Mucosa of descending colon (tissue), 3 donors: ENCODE results near the gene TIMM13. TPM values are rescaled to one million over a fixed set of nuclear protein-coding genes. Genes with fewer than 3 reads are reported as not detected.
"Not testable (repeated sequence)": the region's sequence is repeated elsewhere in the genome, so short reads cannot be mapped to it uniquely, and the experiment has no call there.

Experiments
- ATAC-seq: fragments of 200-7000 bp; cut with Tn5 transposase; one replicate; pipeline ENCODE4 v1.9.1; 2020; ENCODE audit warnings: mild to moderate bottlenecking, moderate library complexity
- DNase-seq, 3 donors: peaks; one replicate each; pipeline ENCODE4 v3.0.0-alpha.2; 2020
- H3K36me3 ChIP-seq: fragments of 200-600 bp; one replicate; pipeline ENCODE4 v1.8.0; 2021; ENCODE audit warnings: low read depth, mild to moderate bottlenecking
- H3K4me1 ChIP-seq: fragments of 200-600 bp; one replicate; pipeline ENCODE4 v1.8.0; 2021; ENCODE audit warnings: low read depth, mild to moderate bottlenecking
- H3K4me3 ChIP-seq: fragments of 200-600 bp; one replicate; pipeline ENCODE4 v1.8.0; 2021; ENCODE audit warnings: mild to moderate bottlenecking
- H3K9me3 ChIP-seq: fragments of 200-600 bp; one replicate; pipeline ENCODE4 v1.8.0; 2021; ENCODE audit warnings: mild to moderate bottlenecking
- intact Hi-C, 2 donors: fragments of 100-400 bp; cut with DNase I in 1 of 2; cut with micrococcal nuclease in 1 of 2; formaldehyde crosslinking; loops; one replicate each; pipeline versions ENCODE4 v1.11.0 to v1.11.1; 2022; cut with DNase I, micrococcal nuclease
- total RNA-seq, 3 donors: library from RNA; stranded (reverse); fragmentation: NEBNext Ultra II Directional in 2 of 3; extraction: Animal tissue kit (Norgen Biotek cat#: 25700) in 2 of 3; gene quantifications; one replicate each; pipeline versions ENCODE4 v1.2.1 to v1.2.4, GENCODE V29; 2021 to 2023
- TF ChIP-seq, protein P1 (sequence below): fragments of 200-600 bp; IDR thresholded peaks from one replicate; pipeline ENCODE4 v1.8.0; 2022; ENCODE audit warnings: antibody characterized with exemption, mild to moderate bottlenecking
- donor health status: DM: no; HTN: no; CAD: no; lungs with moderate emphysema.
- donor health status: DM: no; HTN: no; CAD: no.
- donor health status: DM: no; HTN: yes; CAD: no.

Gene TIMM13
- total RNA-seq, 3 donors from 2014 or later: 75.4 to 130 (median 104) TPM

DNA sequence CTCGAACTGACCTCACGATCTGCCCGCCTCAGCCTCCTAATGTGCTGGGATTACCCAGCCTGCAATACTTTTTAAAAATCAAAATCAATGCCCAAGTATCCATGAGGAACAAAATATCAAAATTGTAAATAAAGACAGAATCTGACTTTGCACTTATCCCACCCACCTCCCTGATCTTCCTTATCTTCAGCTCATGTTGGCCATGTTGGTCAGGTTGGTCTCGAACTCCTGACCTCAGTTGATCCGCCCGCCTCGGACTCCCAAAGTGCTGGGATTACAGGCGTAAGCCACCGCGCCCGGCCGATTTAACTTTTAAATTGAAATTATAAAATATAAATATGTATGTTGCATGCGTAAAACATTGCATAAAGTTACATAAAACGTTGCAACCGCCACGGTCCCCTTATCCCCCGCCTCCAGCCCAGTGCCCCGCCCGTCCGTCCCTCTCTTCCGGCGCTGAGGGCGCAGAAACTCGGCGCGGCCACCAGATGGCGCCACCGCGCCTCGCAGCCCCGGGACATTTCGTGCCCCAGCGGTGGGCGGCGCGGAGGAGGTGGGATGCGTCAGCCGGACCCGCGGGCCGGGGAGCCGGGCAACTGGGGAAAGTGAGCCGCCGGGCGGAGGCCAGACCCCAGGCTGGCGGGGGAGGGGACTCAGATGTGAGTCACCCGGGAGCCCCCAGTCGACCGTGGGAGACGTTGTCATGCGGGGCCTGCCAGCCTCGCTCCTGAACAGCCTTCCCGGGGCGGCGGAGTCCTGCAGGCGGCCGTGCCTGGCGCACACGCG, 47.0 kb upstream of the TIMM13 start:
- ATAC-seq (peak; percentile 71), DNase-seq (peak; percentile 84 to 88 (median 88))
- H3K4me1 ChIP-seq: peaks cover 36% of the 10 kb centered on the region
- intact Hi-C loops: loop anchor here (2.0 to 5.0 kb wide), 3 partner anchors 68 to 138 kb away; no protein-coding TSS in a partner anchor
- no peak overlapping the region for H3K4me3 ChIP-seq
- no peaks in the 10 kb centered on the region for H3K36me3 ChIP-seq
- TF ChIP-seq, protein P1, sequence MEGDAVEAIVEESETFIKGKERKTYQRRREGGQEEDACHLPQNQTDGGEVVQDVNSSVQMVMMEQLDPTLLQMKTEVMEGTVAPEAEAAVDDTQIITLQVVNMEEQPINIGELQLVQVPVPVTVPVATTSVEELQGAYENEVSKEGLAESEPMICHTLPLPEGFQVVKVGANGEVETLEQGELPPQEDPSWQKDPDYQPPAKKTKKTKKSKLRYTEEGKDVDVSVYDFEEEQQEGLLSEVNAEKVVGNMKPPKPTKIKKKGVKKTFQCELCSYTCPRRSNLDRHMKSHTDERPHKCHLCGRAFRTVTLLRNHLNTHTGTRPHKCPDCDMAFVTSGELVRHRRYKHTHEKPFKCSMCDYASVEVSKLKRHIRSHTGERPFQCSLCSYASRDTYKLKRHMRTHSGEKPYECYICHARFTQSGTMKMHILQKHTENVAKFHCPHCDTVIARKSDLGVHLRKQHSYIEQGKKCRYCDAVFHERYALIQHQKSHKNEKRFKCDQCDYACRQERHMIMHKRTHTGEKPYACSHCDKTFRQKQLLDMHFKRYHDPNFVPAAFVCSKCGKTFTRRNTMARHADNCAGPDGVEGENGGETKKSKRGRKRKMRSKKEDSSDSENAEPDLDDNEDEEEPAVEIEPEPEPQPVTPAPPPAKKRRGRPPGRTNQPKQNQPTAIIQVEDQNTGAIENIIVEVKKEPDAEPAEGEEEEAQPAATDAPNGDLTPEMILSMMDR: peak; percentile 95
- H3K9me3 ChIP-seq: no peaks in the 10 kb centered on the region

DNA sequence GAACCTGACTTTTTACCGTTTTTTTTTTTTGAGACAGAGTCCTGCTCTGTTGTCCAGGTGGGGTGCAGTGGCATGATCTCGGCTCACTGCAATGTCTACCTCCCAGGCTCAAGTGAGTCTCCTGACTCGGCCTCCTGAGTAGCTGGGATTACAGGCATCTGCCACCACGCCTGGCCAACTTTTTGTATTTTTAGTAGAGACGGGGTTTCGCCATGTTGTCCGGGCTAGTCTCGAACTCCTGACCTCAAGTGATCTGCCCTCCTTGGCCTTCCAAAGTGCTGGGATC, 42.5 kb upstream of the TIMM13 start:
- ATAC-seq, H3K9me3 ChIP-seq, H3K4me1 ChIP-seq, intact Hi-C loops, H3K36me3 ChIP-seq, DNase-seq, H3K4me3 ChIP-seq: not testable (repeated sequence)

DNA sequence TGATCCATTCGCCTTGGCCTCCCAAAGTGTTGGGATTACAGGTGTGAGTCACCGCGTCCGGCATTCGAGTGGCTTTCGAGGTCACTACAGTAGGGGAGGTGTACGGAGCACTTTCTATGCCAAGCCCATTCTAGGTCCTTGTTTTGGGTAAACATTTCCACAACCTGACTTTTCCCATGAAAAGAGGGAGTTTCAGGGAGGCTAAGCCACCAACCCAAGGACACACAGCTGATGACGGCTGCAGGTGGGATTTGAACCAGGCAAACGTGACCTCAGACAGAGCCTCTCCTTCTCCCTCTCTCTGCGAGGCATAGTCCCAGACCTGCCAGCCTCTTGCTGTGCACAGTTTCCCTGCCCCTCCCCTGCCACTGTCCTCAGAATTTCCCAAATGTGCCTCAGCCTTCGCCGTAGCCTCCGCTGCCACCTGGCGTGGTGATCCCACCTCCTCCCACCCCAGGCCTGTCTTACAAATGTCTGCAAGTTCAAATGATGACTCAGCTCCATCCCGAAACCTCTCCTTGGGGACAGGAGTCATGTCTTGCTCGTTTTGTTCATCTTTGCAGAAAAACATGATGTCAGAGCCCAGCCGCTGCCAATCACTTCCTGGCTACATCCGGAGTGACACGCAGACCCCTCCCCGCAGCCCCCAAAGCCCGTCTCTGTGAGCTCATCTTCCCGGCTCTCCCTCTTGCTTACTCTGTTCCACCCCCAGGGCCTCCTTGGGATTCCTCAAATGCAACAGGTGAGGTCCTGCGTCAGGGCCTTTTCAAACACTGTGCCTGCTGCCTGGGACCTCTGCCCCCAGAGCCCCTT, 41.9 kb upstream of the TIMM13 start:
- intact Hi-C loops: no loop called here
- Histone ChIP-seq H3K36me3 (no peaks in the 10 kb centered on the region), H3K4me3 (no peak overlapping the region), H3K9me3 (no peaks in the 10 kb centered on the region), H3K4me1 (peaks cover under 1% of the 10 kb centered on the region)
- ATAC-seq: no peak
- TF ChIP-seq, protein P1: no peak
- DNase-seq: no peak

DNA sequence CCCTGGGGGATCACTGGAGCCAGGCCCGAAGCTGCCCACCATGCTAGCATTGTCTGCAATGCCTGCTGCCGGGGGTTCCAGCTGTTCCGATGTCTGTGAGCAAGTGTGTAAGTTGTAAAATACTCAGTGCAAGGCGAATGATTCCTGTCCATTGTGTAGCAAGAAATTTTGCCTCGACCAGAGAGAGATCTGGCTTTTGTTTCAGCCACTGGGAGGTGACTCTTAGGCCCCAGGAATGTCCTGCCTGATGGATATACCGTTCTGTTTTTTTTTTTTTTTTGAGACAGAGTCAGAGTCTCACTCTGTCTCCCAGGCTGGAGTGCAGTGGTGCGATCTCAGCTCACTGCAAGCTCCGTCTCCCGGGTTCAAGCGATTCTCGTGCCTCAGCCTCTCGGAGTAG, 41.2 kb upstream of the TIMM13 start:
- no peaks in the 10 kb centered on the region for H3K4me1 ChIP-seq
- TF ChIP-seq, protein P1: no peak
- intact Hi-C loops: no loop called here
- no peak overlapping the region for H3K4me3 ChIP-seq
- DNase-seq (no peak), ATAC-seq (no peak)
- H3K9me3 ChIP-seq: no peaks in the 10 kb centered on the region
- no peaks in the 10 kb centered on the region for H3K36me3 ChIP-seq

DNA sequence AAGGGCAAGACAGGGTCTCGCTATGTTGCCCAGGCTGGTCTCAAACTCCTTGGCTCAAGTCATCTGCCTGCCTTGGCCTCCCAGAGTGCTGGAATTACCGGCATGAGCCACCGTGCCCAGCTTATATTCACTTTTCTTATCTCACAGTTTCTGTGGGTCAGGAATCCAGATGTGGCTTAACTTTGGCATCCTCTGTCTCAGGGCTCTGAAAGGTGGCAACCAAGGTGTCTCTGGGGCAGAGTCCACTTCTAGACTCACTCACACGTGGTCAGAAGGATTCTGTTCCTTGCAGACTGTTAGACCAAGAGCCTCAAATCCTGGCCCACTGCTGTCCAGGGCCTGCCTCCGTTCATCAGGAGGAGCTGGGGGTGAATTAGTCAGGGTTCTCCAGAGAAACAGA, 37.0 kb upstream of the TIMM13 start:
- no peak overlapping the region for H3K4me3 ChIP-seq
- DNase-seq: no peak
- TF ChIP-seq, protein P1: no peak
- ATAC-seq: no peak
- intact Hi-C loops: no loop called here
- no peaks in the 10 kb centered on the region for H3K9me3 ChIP-seq
- H3K4me1 ChIP-seq: peaks cover 19% of the 10 kb centered on the region
- no peaks in the 10 kb centered on the region for H3K36me3 ChIP-seq

DNA sequence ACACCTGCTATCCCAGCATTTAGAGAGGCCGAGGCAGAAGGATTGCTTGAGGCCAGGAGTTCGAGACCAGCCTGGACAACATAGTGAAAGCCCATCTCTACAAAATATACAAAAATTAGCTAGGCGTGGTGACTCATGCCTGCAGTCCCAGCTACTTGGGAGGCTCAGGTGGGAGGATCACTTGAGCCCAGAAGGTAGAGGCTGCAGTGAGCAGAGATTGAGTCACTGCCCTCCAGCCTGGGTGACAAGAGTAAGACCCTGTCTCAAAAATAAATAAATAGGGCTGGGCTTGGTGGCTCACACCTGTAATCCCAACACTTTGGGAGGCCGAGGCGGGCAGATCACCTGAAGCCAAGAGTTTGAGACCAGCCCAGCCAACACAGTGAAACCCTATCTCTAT, 36.3 kb upstream of the TIMM13 start:
- H3K9me3 ChIP-seq, H3K36me3 ChIP-seq, H3K4me3 ChIP-seq, ATAC-seq, intact Hi-C loops, DNase-seq: not testable (repeated sequence)
- peaks cover 19% of the 10 kb centered on the region for H3K4me1 ChIP-seq
